ENCODE measurements around the gene RAPGEFL1. TPM values are rescaled to one million over a fixed set of nuclear protein-coding genes. Genes with fewer than 3 reads are reported as not detected.
"Not testable (repeated sequence)": the region's sequence is repeated elsewhere in the genome, so short reads cannot be mapped to it uniquely, and the experiment has no call there.

Gene RAPGEFL1
- total and polyA plus RNA-seq, 8 donors: 6.3 to 13.1 (median 7.9) TPM

DNA sequence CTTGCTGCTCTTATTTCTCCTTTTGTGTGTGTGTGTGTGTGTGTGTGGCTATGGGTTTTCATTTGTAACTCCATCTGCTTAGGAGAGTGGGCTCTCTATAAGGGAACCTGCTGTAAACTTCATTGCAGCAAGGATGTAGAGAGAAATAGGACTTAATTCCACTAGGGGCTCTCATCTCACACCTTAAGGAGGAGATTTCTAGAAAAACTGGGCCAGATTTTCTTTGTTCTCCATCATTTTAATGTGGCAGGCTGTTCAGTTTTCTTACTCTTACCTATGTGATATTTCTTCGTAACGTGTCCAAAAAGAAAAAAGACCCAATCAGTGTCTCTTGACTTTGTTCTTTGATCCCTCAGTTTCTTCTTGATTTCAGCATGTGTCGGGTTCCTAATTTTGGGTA is 41.5 kb upstream of the RAPGEFL1 start:
- TF ChIP-seq, protein P1, sequence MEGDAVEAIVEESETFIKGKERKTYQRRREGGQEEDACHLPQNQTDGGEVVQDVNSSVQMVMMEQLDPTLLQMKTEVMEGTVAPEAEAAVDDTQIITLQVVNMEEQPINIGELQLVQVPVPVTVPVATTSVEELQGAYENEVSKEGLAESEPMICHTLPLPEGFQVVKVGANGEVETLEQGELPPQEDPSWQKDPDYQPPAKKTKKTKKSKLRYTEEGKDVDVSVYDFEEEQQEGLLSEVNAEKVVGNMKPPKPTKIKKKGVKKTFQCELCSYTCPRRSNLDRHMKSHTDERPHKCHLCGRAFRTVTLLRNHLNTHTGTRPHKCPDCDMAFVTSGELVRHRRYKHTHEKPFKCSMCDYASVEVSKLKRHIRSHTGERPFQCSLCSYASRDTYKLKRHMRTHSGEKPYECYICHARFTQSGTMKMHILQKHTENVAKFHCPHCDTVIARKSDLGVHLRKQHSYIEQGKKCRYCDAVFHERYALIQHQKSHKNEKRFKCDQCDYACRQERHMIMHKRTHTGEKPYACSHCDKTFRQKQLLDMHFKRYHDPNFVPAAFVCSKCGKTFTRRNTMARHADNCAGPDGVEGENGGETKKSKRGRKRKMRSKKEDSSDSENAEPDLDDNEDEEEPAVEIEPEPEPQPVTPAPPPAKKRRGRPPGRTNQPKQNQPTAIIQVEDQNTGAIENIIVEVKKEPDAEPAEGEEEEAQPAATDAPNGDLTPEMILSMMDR (IDR thresholded peaks at IDR 0.05): no peak
- no peak for ATAC-seq
- intact Hi-C loops (cut with DNase I): no loop called here
- no peak overlapping the region for H3K4me3 ChIP-seq
- H3K27ac ChIP-seq: peak overlapping the region in 1 of 2 donors; percentile 53
- H3K36me3 ChIP-seq: peaks cover 4 to 73% of the 10 kb centered on the region in 2 donors
- no peak for DNase-seq
- H3K27me3 ChIP-seq: no peaks in the 10 kb centered on the region
- no peaks in the 10 kb centered on the region for H3K9me3 ChIP-seq
- H3K4me1 ChIP-seq: peaks cover 8 to 33% of the 10 kb centered on the region in 2 donors

DNA sequence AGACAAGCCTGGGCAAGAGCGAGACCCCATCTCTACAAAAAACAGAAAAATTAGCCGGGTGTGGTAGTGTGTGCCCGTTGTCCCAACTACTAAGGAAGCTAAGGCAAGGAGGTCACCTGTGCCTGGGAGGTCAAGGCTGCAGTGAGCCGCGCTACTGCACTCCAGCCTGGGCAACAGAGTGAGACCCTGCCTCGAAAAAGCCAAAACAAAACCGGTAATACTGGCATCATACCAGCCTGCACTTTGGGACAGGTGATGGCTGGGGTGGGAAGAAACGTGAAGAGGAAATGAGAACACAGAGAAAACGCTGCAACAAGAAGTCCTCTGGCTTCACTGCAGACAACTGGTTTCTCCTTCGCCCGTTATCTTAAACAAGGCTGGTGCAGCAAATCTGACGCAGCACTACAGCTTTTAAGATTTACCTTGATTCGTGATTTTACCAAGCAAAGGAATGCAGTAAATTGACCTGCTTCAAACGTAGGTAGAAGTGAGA is 37.7 kb upstream of the RAPGEFL1 start:
- Histone ChIP-seq H3K9me3 (no peaks in the 10 kb centered on the region), H3K4me3 (peak overlapping the region; percentile 47 to 76), H3K36me3 (peaks cover 0 to 69% of the 10 kb centered on the region in 2 donors), H3K27ac (peak overlapping the region; percentile 97 to 99), H3K4me1 (peaks cover 20 to 40% of the 10 kb centered on the region in 2 donors), H3K27me3 (no peaks in the 10 kb centered on the region)
- DNase-seq (no peak), ATAC-seq (peak; percentile 5)
- TF ChIP-seq, protein P1 (IDR thresholded peaks at IDR 0.05): no peak
- intact Hi-C loops (cut with DNase I): no loop called here

DNA sequence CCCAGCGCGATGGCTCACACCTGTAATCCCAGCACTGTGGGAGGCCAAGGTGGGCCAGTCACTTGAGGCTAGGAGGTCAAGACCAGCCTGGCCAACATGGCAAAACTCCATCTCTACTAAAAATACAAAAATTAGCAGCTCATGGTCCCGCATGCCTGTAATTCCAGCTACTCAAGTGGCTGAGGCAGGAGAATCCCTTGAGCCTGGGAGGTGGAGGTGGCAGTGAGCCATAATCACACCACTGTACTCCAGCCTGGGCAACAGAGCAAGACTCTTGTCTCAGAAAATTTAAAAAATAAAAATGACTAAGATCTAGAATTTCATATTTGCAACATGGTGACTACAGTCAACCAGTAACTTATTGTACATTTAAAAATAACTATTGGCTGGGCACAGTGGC is 34.1 kb upstream of the RAPGEFL1 start:
- intact Hi-C loops (cut with DNase I); H3K27ac ChIP-seq; ATAC-seq; H3K4me3 ChIP-seq; H3K9me3 ChIP-seq; DNase-seq; H3K27me3 ChIP-seq: not testable (repeated sequence)
- Histone ChIP-seq H3K4me1 (peaks cover 20 to 46% of the 10 kb centered on the region in 2 donors), H3K36me3 (peaks cover 0 to 64% of the 10 kb centered on the region in 2 donors)

DNA sequence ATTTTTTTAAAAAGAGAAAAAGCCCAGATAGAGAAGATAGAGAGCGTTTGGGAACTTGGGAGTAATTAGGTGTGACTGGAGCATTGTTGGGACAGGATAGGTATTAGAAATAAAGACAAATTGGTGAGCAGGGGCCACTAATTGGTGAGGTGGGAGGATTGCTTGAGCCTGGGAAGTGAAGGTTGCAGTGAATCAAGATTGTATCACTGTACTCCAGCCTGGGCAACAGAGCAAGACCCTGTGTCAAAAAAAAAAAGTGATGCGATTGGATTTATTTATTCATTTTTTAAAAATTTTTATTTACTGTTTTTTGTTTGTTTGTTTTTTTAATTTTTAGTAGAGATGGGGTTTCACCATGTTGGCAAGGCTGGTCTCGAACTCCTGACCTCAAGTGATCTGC is 31.8 kb upstream of the RAPGEFL1 start:
- DNase-seq (no peak), ATAC-seq (no peak)
- intact Hi-C loops (cut with DNase I): no loop called here
- H3K36me3 ChIP-seq: peaks cover 0 to 82% of the 10 kb centered on the region in 2 donors
- H3K27ac ChIP-seq: no peak overlapping the region
- TF ChIP-seq, protein P1 (IDR thresholded peaks at IDR 0.05): no peak
- H3K27me3 ChIP-seq: no peaks in the 10 kb centered on the region
- no peak overlapping the region for H3K4me3 ChIP-seq
- peaks cover 13 to 40% of the 10 kb centered on the region in 2 donors for H3K4me1 ChIP-seq
- H3K9me3 ChIP-seq: no peaks in the 10 kb centered on the region

DNA sequence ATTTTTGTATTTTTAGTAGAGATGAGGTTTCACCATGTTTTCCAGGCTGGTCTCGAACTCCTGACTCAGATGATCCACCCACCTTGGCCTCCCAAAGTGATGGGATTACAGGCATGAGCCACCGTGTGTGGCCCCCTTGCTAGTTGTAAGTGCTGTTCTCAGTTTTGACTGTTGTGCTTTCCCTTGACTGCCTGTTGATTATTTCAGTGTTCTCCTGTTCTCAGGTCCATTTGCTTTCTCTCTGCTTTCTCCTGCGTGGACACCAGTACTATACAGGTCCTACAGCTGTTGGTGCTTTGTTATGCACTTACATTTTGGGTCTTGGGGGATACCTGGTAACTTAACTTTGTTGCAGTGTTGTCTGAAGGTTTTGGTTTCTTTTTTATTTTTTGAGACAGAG is 28.7 kb upstream of the RAPGEFL1 start:
- Histone ChIP-seq H3K27ac (peak overlapping the region in 1 of 2 donors; percentile 7), H3K36me3 (peaks cover 0 to 87% of the 10 kb centered on the region in 2 donors), H3K9me3 (no peaks in the 10 kb centered on the region), H3K27me3 (no peaks in the 10 kb centered on the region), H3K4me1 (peaks cover 0 to 48% of the 10 kb centered on the region in 2 donors), H3K4me3 (no peak overlapping the region)
- intact Hi-C loops (cut with DNase I): no loop called here
- DNase-seq: no peak
- TF ChIP-seq, protein P1 (IDR thresholded peaks at IDR 0.05): no peak
- no peak for ATAC-seq

DNA sequence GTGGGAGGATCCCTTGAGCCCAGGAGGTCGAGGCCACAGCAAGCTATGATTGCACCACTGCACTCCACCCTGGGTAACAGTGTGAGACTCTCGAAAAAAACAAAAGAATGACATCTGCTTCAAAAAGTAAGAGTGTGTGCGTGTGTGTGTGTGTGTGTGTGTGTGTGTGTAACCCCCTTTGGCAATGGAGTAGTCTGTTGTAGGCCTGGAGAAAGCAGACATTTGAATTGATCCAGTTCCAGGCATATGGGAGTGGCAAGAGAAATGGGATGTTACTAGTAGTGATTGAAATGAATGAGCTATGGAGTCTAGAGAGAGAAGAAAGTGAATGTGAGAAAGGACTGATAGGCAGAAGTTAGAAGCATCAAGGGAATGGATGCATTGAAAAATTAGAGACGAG is 27.0 kb upstream of the RAPGEFL1 start:
- Histone ChIP-seq H3K36me3 (peaks cover 0 to 89% of the 10 kb centered on the region in 2 donors), H3K27ac (no peak overlapping the region), H3K4me1 (peaks cover 0 to 55% of the 10 kb centered on the region in 2 donors), H3K9me3 (no peaks in the 10 kb centered on the region), H3K27me3 (no peaks in the 10 kb centered on the region), H3K4me3 (no peak overlapping the region)
- ATAC-seq: no peak
- DNase-seq: no peak
- TF ChIP-seq, protein P1 (IDR thresholded peaks at IDR 0.05): no peak
- intact Hi-C loops (cut with DNase I): no loop called here
